ENCODE results near the gene TLE1.

DNA sequence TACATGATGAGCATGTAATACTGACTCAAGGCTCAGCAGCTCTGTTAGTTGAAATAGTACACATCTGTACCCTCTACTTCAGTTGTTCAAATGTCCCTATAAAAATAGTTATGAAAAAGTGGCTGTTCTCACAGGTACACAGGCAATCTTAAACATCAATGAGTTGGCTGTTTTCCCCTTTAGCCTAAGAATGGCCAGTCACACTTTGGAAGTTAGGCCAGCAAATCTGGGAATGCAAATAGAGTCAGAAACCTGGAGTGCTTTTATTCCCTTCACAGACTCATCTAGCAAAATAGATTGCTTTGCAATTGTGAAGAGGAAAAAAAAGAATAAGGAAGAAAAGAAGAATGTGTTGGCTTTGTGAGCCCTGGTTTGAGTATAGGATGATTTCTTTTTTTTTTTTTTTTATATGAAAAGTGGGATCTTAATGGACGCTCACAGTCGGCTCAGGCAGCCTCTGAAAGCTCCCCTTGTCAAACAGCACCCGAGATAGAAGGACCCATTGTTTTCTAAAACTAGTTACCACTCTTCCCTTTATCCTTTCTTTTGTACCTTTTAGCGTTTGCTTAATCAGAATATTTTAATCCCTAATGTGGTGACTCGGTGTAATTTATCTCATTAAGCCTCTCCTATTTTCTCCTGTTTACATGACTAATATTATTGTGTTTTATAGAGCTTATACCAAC, 27.9 kb upstream of the TLE1 start:
- no peak for TF ChIP-seq POLR2A (IDR thresholded peaks at IDR 0.05)
- TF ChIP-seq, protein P1, sequence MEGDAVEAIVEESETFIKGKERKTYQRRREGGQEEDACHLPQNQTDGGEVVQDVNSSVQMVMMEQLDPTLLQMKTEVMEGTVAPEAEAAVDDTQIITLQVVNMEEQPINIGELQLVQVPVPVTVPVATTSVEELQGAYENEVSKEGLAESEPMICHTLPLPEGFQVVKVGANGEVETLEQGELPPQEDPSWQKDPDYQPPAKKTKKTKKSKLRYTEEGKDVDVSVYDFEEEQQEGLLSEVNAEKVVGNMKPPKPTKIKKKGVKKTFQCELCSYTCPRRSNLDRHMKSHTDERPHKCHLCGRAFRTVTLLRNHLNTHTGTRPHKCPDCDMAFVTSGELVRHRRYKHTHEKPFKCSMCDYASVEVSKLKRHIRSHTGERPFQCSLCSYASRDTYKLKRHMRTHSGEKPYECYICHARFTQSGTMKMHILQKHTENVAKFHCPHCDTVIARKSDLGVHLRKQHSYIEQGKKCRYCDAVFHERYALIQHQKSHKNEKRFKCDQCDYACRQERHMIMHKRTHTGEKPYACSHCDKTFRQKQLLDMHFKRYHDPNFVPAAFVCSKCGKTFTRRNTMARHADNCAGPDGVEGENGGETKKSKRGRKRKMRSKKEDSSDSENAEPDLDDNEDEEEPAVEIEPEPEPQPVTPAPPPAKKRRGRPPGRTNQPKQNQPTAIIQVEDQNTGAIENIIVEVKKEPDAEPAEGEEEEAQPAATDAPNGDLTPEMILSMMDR (IDR thresholded peaks at IDR 0.05) = no peak

All from Peyer's patch (tissue), 4 donors.